ENCODE data around the gene FAM98C. TPM values are rescaled to one million over a fixed set of nuclear protein-coding genes. Genes with fewer than 3 reads are reported as not detected.

Gene FAM98C
- total RNA-seq, 1 donor from 2014 or later = 25.2 TPM

- no peaks in the 10 kb centered on the region for H3K9me3 Mint-ChIP-seq
- no peak for TF ChIP-seq CTCF (conservative IDR thresholded peaks at IDR 0.05)
- H3K27me3 Mint-ChIP-seq = peaks cover 35% of the 10 kb centered on the region
- no peak overlapping the region for H3K4me3 Mint-ChIP-seq
- peaks cover 12% of the 10 kb centered on the region for H3K4me1 Mint-ChIP-seq (ENCODE audit: unreplicated experiment)
- DNase-seq (ENCODE audit: extremely low spot score, unreplicated experiment) = no peak
- H3K36me3 Mint-ChIP-seq = no peaks in the 10 kb centered on the region
- H3K27ac Mint-ChIP-seq = no peak overlapping the region
Observed at GRCh38 chr19:38420935-38421334, 18.0 kb downstream of the FAM98C start.

GRCh38 chr19:38421856-38422255, 19.0 kb downstream of the FAM98C start:
- Mint-ChIP-seq H3K4me1 (ENCODE audit: unreplicated experiment) (peaks cover 16% of the 10 kb centered on the region), H3K4me3 (no peak overlapping the region), H3K36me3 (no peaks in the 10 kb centered on the region), H3K27me3 (peaks cover 36% of the 10 kb centered on the region), H3K9me3 (no peaks in the 10 kb centered on the region), H3K27ac (no peak overlapping the region)
- TF ChIP-seq CTCF (conservative IDR thresholded peaks at IDR 0.05) = no peak
- DNase-seq (ENCODE audit: extremely low spot score, unreplicated experiment) = no peak

- Mint-ChIP-seq H3K4me1 (ENCODE audit: unreplicated experiment) (peaks cover 10% of the 10 kb centered on the region), H3K27me3 (peaks cover 30% of the 10 kb centered on the region), H3K36me3 (no peaks in the 10 kb centered on the region), H3K9me3 (no peaks in the 10 kb centered on the region), H3K4me3 (no peak overlapping the region), H3K27ac (no peak overlapping the region)
- no peak for DNase-seq (ENCODE audit: extremely low spot score, unreplicated experiment)
- TF ChIP-seq CTCF (conservative IDR thresholded peaks at IDR 0.05) = no peak
Observed at GRCh38 chr19:38422438-38422837, 19.5 kb downstream of the FAM98C start.

- no peaks in the 10 kb centered on the region for H3K36me3 Mint-ChIP-seq
- peaks cover 4% of the 10 kb centered on the region for H3K4me1 Mint-ChIP-seq (ENCODE audit: unreplicated experiment)
- H3K27ac Mint-ChIP-seq = no peak overlapping the region
- DNase-seq (ENCODE audit: extremely low spot score, unreplicated experiment) = no peak
- H3K4me3 Mint-ChIP-seq = no peak overlapping the region
- no peaks in the 10 kb centered on the region for H3K9me3 Mint-ChIP-seq
- H3K27me3 Mint-ChIP-seq = peaks cover 19% of the 10 kb centered on the region
- TF ChIP-seq CTCF (conservative IDR thresholded peaks at IDR 0.05) = no peak
Observed at GRCh38 chr19:38424272-38424671, 21.4 kb downstream of the FAM98C start.

GRCh38 chr19:38425222-38425809, 22.4 kb downstream of the FAM98C start:
- H3K9me3 Mint-ChIP-seq = no peaks in the 10 kb centered on the region
- TF ChIP-seq CTCF (conservative IDR thresholded peaks at IDR 0.05) = no peak
- no peak overlapping the region for H3K27ac Mint-ChIP-seq
- H3K27me3 Mint-ChIP-seq = peaks cover 20% of the 10 kb centered on the region
- H3K36me3 Mint-ChIP-seq = no peaks in the 10 kb centered on the region
- DNase-seq (ENCODE audit: extremely low spot score, unreplicated experiment) = no peak
- peaks cover 4% of the 10 kb centered on the region for H3K4me1 Mint-ChIP-seq (ENCODE audit: unreplicated experiment)
- H3K4me3 Mint-ChIP-seq = no peak overlapping the region
